Hematopoietic multipotent progenitor cell (in vitro differentiated cells): Measurements from ENCODE around the gene GPR132. TPM values are rescaled to one million over a fixed set of nuclear protein-coding genes. Genes with fewer than 3 reads are reported as not detected.

Experiments used
- DNase-seq, 3 donors: peaks; one replicate each; pipeline ENCODE4 v3.0.0-alpha.2; 2011 to 2015; ENCODE audit warnings: low read depth in 2 of 3, low spot score in 2 of 3
- total RNA-seq: library from RNA; depleted of rRNA; stranded (reverse); fragments of >200 nt; gene quantifications from one replicate; pipeline ENCODE4 v1.2.3, GENCODE V29; 2012

Gene GPR132
- total RNA-seq, 1 donor, result 13.5 TPM

GRCh38 chr14:105076296-105076804, 11.1 kb upstream of the GPR132 start:
- DNase-seq, result no peak

- peak in 2 of 3 donors; percentile 91 to 96 for DNase-seq
Observed at GRCh38 chr14:105075379-105076295, 10.4 kb upstream of the GPR132 start.

- no peak for DNase-seq
Observed at GRCh38 chr14:105074601-105075053, 9.4 kb upstream of the GPR132 start.

GRCh38 chr14:105073720-105074600, 8.7 kb upstream of the GPR132 start:
- no peak for DNase-seq

GRCh38 chr14:105072892-105073719, 7.9 kb upstream of the GPR132 start:
- no peak for DNase-seq

- no peak for DNase-seq
Observed at GRCh38 chr14:105072381-105072861, 7.2 kb upstream of the GPR132 start.

- no peak for DNase-seq
Observed at GRCh38 chr14:105071942-105072341, 6.7 kb upstream of the GPR132 start.

GRCh38 chr14:105071326-105071725, 6.1 kb upstream of the GPR132 start:
- DNase-seq, result no peak

- no peak for DNase-seq
Observed at GRCh38 chr14:105070760-105071137, 5.5 kb upstream of the GPR132 start.

GRCh38 chr14:105069871-105070759, 4.9 kb upstream of the GPR132 start:
- peak in 2 of 3 donors; percentile 78 to 84 for DNase-seq

- DNase-seq, result no peak
Observed at GRCh38 chr14:105069522-105069870, 4.3 kb upstream of the GPR132 start.

- no peak for DNase-seq
Observed at GRCh38 chr14:105068818-105069217, 3.6 kb upstream of the GPR132 start.

- DNase-seq, result no peak
Observed at GRCh38 chr14:105067969-105068301, 2.7 kb upstream of the GPR132 start.

GRCh38 chr14:105067140-105067968, 2.1 kb upstream of the GPR132 start:
- DNase-seq, result no peak

- DNase-seq, result no peak
Observed at GRCh38 chr14:105066240-105067071, 1.2 kb upstream of the GPR132 start.

GRCh38 chr14:105064721-105065143, 498 bp downstream of the GPR132 start:
- DNase-seq, result peak in 1 of 3 donors; percentile 61

GRCh38 chr14:105064001-105064400, 1.2 kb downstream of the GPR132 start:
- no peak for DNase-seq

- DNase-seq, result peak in 1 of 3 donors; percentile 54
Observed at GRCh38 chr14:105063506-105063905, 1.7 kb downstream of the GPR132 start.
